ENCODE measurements around the gene ERI3.

Gene ERI3

DNA sequence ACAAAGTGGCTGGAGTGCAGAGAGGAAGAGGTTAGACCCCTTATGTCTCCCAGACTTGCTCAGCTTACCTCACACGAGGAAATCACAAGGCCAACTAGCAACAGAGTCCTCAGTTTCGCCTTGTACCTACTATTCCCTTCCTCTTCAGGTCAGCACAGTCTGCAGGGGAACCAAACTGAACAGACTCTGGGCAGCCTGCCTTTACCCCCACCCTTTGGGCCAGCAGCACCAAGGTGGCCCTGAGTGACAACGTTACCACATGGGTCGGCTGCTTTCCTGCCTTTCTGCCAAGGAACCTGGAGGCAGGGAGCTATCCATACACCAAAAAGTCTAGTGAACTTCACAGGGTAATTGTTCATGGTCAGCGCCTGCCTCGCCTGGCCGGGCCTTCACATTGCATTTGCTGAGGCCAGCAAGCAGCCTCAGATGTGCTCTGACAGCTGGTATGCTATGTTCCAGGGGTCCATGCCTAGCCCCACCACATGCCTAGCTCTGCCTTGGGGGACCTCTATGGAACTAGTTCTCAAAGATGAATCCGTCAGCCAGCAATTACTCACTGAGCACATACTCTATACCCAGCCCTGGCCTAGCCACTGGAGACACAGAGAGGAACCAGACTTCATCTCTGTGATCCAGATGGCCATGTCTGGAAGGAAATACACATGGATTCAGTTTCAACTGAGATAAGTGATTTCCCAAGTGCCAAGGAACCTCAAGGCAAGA is 72.2 kb downstream of the ERI3 start:
- in situ Hi-C loops (cut with MboI; ENCODE audit: low pct_unique_long_range_greater_than_20kb, low sequenced_read_pairs, unreplicated experiment): no loop called here
- TF ChIP-seq, protein P1, sequence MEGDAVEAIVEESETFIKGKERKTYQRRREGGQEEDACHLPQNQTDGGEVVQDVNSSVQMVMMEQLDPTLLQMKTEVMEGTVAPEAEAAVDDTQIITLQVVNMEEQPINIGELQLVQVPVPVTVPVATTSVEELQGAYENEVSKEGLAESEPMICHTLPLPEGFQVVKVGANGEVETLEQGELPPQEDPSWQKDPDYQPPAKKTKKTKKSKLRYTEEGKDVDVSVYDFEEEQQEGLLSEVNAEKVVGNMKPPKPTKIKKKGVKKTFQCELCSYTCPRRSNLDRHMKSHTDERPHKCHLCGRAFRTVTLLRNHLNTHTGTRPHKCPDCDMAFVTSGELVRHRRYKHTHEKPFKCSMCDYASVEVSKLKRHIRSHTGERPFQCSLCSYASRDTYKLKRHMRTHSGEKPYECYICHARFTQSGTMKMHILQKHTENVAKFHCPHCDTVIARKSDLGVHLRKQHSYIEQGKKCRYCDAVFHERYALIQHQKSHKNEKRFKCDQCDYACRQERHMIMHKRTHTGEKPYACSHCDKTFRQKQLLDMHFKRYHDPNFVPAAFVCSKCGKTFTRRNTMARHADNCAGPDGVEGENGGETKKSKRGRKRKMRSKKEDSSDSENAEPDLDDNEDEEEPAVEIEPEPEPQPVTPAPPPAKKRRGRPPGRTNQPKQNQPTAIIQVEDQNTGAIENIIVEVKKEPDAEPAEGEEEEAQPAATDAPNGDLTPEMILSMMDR (IDR thresholded peaks at IDR 0.05; ENCODE audit: extremely low read depth, insufficient read depth, missing control alignments): no peak
- DNase-seq (ENCODE audit: low spot score): no peak

DNA sequence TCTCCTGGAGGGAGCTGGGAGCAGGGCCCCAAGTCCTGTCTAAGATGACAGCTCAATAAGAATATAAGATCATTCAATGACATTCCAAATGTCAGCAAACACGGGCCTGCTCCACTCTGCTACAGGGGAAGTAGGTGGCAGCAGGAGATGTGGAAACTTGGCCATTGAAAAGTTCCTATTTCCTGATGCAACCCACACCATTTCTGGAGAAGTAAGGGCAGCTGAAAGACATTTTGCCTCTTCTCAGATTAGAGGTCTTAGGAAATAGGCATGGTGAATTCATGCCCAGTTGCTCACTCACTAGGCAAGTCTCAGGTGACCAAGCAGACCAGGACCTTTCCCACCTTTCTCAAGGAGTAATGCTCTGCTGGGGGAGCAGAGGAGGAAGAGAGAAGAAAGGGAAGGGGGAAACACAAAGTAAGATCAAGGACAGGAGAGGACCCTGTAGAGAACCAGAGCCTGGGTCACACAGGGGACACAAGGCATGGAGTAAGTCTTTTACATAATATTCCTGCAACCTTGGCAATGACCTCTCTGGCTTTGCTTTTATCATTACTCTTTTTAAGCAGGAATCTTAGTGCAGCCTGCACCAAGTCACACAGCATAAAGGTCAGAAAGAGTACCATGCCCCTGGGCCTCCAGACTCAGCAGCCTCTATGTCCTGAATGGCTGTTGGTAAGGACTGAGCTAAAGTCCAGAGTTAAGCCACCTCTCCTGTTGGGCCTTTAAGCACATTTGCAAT is 72.9 kb downstream of the ERI3 start:
- in situ Hi-C loops (cut with MboI; ENCODE audit: low pct_unique_long_range_greater_than_20kb, low sequenced_read_pairs, unreplicated experiment): no loop called here
- DNase-seq (ENCODE audit: low spot score): no peak
- TF ChIP-seq, protein P1 (IDR thresholded peaks at IDR 0.05; ENCODE audit: extremely low read depth, insufficient read depth, missing control alignments): no peak

DNA sequence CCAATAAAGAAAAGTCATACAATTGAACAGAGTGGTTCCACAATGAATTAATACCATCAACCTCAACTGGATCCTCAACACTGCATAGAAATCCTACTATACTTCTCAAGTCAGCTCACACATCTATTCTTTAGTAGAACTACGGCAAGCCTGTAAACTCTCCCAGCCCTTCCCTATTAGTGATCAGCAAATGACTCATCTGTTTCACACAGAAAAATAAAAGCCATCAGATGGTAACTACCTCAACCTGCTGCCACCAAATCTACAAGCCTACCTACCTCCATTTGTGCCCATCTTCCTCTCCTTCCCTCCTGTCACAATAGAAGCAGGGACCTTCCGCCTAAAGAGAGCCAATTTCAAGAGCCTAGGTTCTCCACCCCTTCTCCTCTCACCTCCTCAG is 78.2 kb downstream of the ERI3 start:
- DNase-seq (ENCODE audit: low spot score): no peak

DNA sequence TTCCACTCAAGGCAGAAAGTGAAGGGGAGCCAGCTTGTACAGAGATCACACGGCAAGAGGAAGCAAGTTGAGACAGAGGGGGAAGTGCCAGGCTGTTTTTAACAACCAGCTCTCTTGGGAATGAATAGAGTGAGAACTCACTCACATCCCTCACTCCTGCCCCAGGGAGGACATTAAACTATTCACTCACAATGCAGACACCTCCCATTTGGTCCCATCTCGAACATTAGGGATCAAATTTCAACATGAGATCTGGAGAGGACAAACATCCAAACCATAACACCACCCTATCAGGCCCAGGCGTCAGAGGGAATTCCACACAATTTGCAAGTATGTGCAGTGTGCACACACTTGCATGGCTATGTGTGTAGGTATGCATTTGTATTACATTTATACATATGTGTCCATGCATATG is 79.1 kb downstream of the ERI3 start:
- no peak for DNase-seq (ENCODE audit: low spot score)
- TF ChIP-seq, protein P1 (IDR thresholded peaks at IDR 0.05; ENCODE audit: extremely low read depth, insufficient read depth, missing control alignments): no peak
- in situ Hi-C loops (cut with MboI; ENCODE audit: low pct_unique_long_range_greater_than_20kb, low sequenced_read_pairs, unreplicated experiment): no loop called here

More for the DNA sequence above, 78.2 kb downstream of the ERI3 start:
- in situ Hi-C loops (cut with MboI; ENCODE audit: low pct_unique_long_range_greater_than_20kb, low sequenced_read_pairs, unreplicated experiment): no loop called here
- TF ChIP-seq, protein P1 (IDR thresholded peaks at IDR 0.05; ENCODE audit: extremely low read depth, insufficient read depth, missing control alignments): no peak

DNA sequence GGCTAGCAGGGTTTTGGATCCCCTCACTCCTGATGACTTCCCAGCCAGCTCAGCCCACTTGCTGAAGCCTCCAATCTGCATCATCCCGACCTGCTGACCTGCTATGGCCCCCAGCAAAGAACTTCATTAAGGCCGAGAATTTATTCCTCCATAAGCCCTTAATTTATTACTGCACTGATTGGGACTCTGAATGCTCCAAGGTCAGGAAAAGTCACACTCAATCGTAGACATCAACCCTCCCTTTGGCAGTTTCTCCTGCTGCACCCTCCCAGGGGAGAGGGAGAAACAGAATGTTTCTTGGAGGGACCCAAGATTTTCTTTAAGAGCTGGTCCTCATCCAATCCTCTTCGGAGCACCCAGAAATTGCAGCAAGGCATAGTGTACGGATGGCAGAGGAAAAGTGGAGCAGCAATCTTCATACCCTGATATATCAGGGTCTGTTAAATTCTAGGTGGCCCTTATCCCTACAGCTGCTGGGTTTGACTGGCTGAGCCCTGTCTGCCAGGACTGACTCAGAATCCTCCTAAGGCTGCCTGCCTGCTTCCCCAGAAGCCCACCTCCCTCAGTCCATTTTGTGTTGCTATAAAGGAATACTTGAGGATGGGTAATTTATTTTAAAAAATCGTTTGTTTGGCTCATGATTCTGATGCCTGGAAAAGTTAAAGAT is 79.6 kb downstream of the ERI3 start:
- DNase-seq (ENCODE audit: low spot score): no peak
- TF ChIP-seq, protein P1 (IDR thresholded peaks at IDR 0.05; ENCODE audit: extremely low read depth, insufficient read depth, missing control alignments): no peak
- in situ Hi-C loops (cut with MboI; ENCODE audit: low pct_unique_long_range_greater_than_20kb, low sequenced_read_pairs, unreplicated experiment): no loop called here

DNA sequence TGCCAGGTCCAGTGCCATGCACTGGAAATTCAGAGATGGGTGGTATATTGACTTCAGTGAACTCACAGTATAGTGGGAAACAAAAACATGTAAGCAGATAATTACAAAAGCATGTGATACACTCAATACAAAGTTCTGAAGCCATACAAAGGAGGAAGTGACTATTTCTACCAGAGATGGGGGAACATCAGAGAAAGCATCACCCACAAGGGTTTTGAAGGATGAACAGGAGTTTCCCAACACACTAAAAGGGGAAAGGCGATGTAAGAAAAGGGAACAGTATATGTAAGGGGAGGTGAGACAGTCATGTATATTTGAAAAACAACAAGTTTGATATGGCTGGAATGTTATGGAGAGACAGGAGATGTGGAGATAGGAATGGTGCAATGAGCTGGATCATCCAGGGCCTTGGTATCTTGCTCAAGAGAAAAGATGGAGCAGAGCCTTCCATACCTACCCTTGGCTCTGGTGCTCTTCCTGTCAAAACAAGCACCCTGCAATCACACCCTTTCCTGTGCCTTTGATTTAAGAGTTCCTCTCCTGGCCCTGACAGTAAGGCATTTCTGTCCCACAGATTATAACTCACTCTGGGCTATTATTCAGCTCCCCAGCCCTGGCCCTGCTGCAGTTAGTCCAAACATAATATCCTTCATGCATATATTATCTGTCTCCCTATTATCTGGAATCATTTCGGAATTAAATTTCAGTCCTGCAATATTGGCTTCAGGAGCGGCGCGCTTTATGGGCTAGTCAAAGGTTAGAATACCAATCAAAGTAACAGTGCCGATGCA is 81.3 kb downstream of the ERI3 start:
- TF ChIP-seq, protein P1 (IDR thresholded peaks at IDR 0.05; ENCODE audit: extremely low read depth, insufficient read depth, missing control alignments): no peak
- in situ Hi-C loops (cut with MboI; ENCODE audit: low pct_unique_long_range_greater_than_20kb, low sequenced_read_pairs, unreplicated experiment): no loop called here
- DNase-seq (ENCODE audit: low spot score): no peak

All from GM13977 (cell line).